ENCODE data around the gene CDH4. TPM values are rescaled to one million over a fixed set of nuclear protein-coding genes. Genes with fewer than 3 reads are reported as not detected.

CDH4 gene
- polyA plus RNA-seq, 1 donor (not counting 4 experiments of a cell fraction or from before 2014, with no cell fraction given) = 2.2 TPM

DNA sequence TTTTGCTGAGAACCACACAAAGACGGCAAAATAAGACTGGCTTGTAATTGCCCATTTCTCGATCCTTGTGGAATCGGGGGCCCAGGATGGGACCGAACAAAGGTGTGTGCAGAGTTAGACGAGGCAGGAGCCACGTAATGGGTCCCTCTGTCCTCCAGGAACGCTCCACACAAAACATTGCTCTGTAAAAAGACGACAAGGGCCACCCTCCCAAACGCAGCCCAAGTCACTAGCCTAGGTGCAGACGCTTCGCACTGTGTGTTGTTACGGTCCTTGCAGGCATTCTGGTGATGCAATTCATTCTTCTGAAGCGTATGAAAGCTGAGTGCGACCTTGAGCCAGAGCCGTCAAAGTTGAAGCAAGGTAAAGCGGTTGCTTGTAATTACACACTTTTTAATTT is 450.2 kb downstream of the CDH4 start:
- Histone ChIP-seq H3K9me3 (ENCODE audit: control insufficient read depth, low read depth, low read length) (no peaks in the 10 kb centered on the region), H3K4me2 (ENCODE audit: control insufficient read depth, extremely low read depth, insufficient read depth, low read depth, low read length) (no peak overlapping the region), H3K36me3 (ENCODE audit: control insufficient read depth in 2 of 2, extremely low read depth in 1 of 2, insufficient read depth in 2 of 2, low read length in 2 of 2) (peaks cover 0 to 1% of the 10 kb centered on the region in 2 experiments), H3K79me2 (ENCODE audit: control insufficient read depth, insufficient read depth, low read length) (no peaks in the 10 kb centered on the region), H3K27me3 (ENCODE audit: control insufficient read depth, extremely low read depth, insufficient read depth, low read length) (no peaks in the 10 kb centered on the region), H4K20me1 (ENCODE audit: control insufficient read depth, extremely low read depth, insufficient read depth, low read length) (peaks cover 7% of the 10 kb centered on the region), H3K27ac (ENCODE audit: control insufficient read depth, insufficient read depth, low read length) (no peak overlapping the region), H3K9ac (ENCODE audit: control insufficient read depth, extremely low read depth, insufficient read depth, low read length) (no peak overlapping the region), H3K4me1 (ENCODE audit: control insufficient read depth, extremely low read depth, insufficient read depth, low read length) (no peaks in the 10 kb centered on the region), H3K9me1 (ENCODE audit: control insufficient read depth, extremely low read depth, insufficient read depth, low read length) (peaks cover 2% of the 10 kb centered on the region), H3K4me3 (ENCODE audit: control insufficient read depth in 2 of 3, extremely low read depth in 1 of 3, insufficient read depth in 2 of 3, low read depth in 1 of 3, low read length in 3 of 3) (no peak overlapping the region), H2AFZ (ENCODE audit: control insufficient read depth, low read length) (no peak overlapping the region)
- dilution Hi-C loops (cut with MboI; ENCODE audit: extremely low pct_ligation_motif_present, low sequenced_read_pairs) = no loop called here
- no peak for TF ChIP-seq CTCF (optimal IDR thresholded peaks at IDR 0.05 in 1 of 3, IDR thresholded peaks at IDR 0.05 in 1 of 3, conservative IDR thresholded peaks at IDR 0.05 in 1 of 3; ENCODE audit: extremely low read depth in 1 of 3, insufficient read depth in 2 of 3, low read length in 3 of 3)
- TF ChIP-seq EZH2 (IDR thresholded peaks at IDR 0.05; ENCODE audit: low read length) = no peak
- DNase-seq (ENCODE audit: low read depth, low spot score) (no peak), FAIRE-seq (no peak)

- Histone ChIP-seq H3K9ac (ENCODE audit: control insufficient read depth, extremely low read depth, insufficient read depth, low read length) (no peak overlapping the region), H3K36me3 (ENCODE audit: control insufficient read depth in 2 of 2, extremely low read depth in 1 of 2, insufficient read depth in 2 of 2, low read length in 2 of 2) (peaks cover 0 to 1% of the 10 kb centered on the region in 2 experiments), H2AFZ (ENCODE audit: control insufficient read depth, low read length) (no peak overlapping the region), H3K27me3 (ENCODE audit: control insufficient read depth, extremely low read depth, insufficient read depth, low read length) (no peaks in the 10 kb centered on the region), H3K9me1 (ENCODE audit: control insufficient read depth, extremely low read depth, insufficient read depth, low read length) (peaks cover 2% of the 10 kb centered on the region), H3K9me3 (ENCODE audit: control insufficient read depth, low read depth, low read length) (no peaks in the 10 kb centered on the region), H3K4me2 (ENCODE audit: control insufficient read depth, extremely low read depth, insufficient read depth, low read depth, low read length) (no peak overlapping the region), H3K79me2 (ENCODE audit: control insufficient read depth, insufficient read depth, low read length) (no peaks in the 10 kb centered on the region), H3K27ac (ENCODE audit: control insufficient read depth, insufficient read depth, low read length) (no peak overlapping the region), H3K4me1 (ENCODE audit: control insufficient read depth, extremely low read depth, insufficient read depth, low read length) (no peaks in the 10 kb centered on the region), H3K4me3 (ENCODE audit: control insufficient read depth in 2 of 3, extremely low read depth in 1 of 3, insufficient read depth in 2 of 3, low read depth in 1 of 3, low read length in 3 of 3) (no peak overlapping the region), H4K20me1 (ENCODE audit: control insufficient read depth, extremely low read depth, insufficient read depth, low read length) (peaks cover 4% of the 10 kb centered on the region)
- dilution Hi-C loops (cut with MboI; ENCODE audit: extremely low pct_ligation_motif_present, low sequenced_read_pairs) = no loop called here
- no peak for TF ChIP-seq CTCF (optimal IDR thresholded peaks at IDR 0.05 in 1 of 3, IDR thresholded peaks at IDR 0.05 in 1 of 3, conservative IDR thresholded peaks at IDR 0.05 in 1 of 3; ENCODE audit: extremely low read depth in 1 of 3, insufficient read depth in 2 of 3, low read length in 3 of 3)
- TF ChIP-seq EZH2 (IDR thresholded peaks at IDR 0.05; ENCODE audit: low read length) = no peak
- no peak for DNase-seq (ENCODE audit: low read depth, low spot score)
- FAIRE-seq = no peak
These were observed 452.6 kb downstream of the CDH4 start for GRCh38 chr20:61704661-61705060.

Data from keratinocyte (primary cell).